MM.1S (cell line): ENCODE results near the gene ELF4.

ENCODE experiments used
- EZH2 ChIP-seq: fragments of 300-600 bp; sonication (generic); optimal IDR thresholded peaks from 2 replicates; pipeline ENCODE3; 2017; ENCODE audit warnings: low read depth, mild to moderate bottlenecking, antibody characterized with exemption, low read length, mixed read lengths
- EZH2phosphoT487 ChIP-seq: fragments of 300-600 bp; sonication (generic); IDR thresholded peaks from 2 replicates; pipeline ENCODE4 v1.6.1; 2018; ENCODE audit warnings: antibody characterized with exemption, low read length
- TF ChIP-seq, protein P1 (sequence below): fragments of 300-600 bp; sonication (generic); IDR thresholded peaks from 2 replicates; pipeline ENCODE4 v1.5.1; 2016; ENCODE audit warnings: antibody characterized with exemption, low read length, mixed read lengths

DNA sequence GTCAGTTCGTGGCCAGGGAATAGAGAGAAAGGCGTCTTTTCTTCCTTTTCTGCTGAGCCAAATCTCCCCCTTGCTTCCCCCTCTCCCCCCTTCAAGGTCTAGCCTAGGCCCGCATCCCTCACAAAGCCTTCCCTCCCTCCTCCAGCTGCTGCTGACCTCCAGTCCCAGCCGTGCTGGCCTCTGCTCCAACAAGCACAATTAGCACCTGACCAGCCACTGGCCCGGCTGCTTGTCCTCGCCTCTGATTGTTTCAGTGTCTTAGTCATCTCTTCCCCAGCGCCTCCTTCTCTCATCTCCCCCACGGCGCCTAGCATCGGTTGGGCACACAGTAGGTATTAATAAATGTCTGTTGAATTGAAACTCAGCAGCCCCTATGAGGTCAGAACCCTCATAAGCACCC is 4.2 kb downstream of the ELF4 start:
- TF ChIP-seq, protein P1, sequence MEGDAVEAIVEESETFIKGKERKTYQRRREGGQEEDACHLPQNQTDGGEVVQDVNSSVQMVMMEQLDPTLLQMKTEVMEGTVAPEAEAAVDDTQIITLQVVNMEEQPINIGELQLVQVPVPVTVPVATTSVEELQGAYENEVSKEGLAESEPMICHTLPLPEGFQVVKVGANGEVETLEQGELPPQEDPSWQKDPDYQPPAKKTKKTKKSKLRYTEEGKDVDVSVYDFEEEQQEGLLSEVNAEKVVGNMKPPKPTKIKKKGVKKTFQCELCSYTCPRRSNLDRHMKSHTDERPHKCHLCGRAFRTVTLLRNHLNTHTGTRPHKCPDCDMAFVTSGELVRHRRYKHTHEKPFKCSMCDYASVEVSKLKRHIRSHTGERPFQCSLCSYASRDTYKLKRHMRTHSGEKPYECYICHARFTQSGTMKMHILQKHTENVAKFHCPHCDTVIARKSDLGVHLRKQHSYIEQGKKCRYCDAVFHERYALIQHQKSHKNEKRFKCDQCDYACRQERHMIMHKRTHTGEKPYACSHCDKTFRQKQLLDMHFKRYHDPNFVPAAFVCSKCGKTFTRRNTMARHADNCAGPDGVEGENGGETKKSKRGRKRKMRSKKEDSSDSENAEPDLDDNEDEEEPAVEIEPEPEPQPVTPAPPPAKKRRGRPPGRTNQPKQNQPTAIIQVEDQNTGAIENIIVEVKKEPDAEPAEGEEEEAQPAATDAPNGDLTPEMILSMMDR, result no peak
- TF ChIP-seq EZH2phosphoT487 (no peak), EZH2 (no peak)
